Skeletal muscle satellite cell (primary cell): ENCODE data around the gene PPP1CA.

Experiments used
- H3K27me3 ChIP-seq: 2 replicates; pipeline ENCODE4 v1.7.0; 2013; ENCODE audit warnings: low read length; ENCODE audit not compliant: control insufficient read depth, insufficient read depth
- H3K36me3 ChIP-seq: 2 replicates; pipeline ENCODE4 v1.7.0; 2013; ENCODE audit warnings: mild to moderate bottlenecking, control low read depth, low read length; ENCODE audit not compliant: insufficient read depth
- H3K4me1 ChIP-seq: 2 replicates; pipeline ENCODE4 v1.7.0; 2013; ENCODE audit warnings: low read length; ENCODE audit not compliant: control insufficient read depth, insufficient read depth
- H3K4me2 ChIP-seq: 2 replicates; pipeline ENCODE4 v1.7.0; 2013; ENCODE audit warnings: mild to moderate bottlenecking, low read length
- H3K4me3 ChIP-seq: 2 replicates; pipeline ENCODE4 v1.7.0; 2013; ENCODE audit warnings: low read length
- H3K9ac ChIP-seq: 2 replicates; pipeline ENCODE4 v1.7.0; 2013; ENCODE audit warnings: mild to moderate bottlenecking, low read depth, low read length, moderate library complexity
- H3K9me3 ChIP-seq: replicated peaks from 2 replicates; pipeline ENCODE4 v1.7.0; 2013; ENCODE audit warnings: mild to moderate bottlenecking, control low read depth, low read length

Gene PPP1CA

GRCh38 chr11:67382276-67383136 is 19.2 kb downstream of the PPP1CA start:
- Histone ChIP-seq H3K27me3 (no peaks in the 10 kb centered on the region), H3K36me3 (no peaks in the 10 kb centered on the region), H3K4me1 (peaks cover 38% of the 10 kb centered on the region), H3K9ac (no peak overlapping the region), H3K9me3 (no peaks in the 10 kb centered on the region), H3K4me3 (no peak overlapping the region), H3K4me2 (no peak overlapping the region)

- H3K36me3 ChIP-seq: no peaks in the 10 kb centered on the region
- peaks cover 46% of the 10 kb centered on the region for H3K4me1 ChIP-seq
- H3K9ac ChIP-seq: no peak overlapping the region
- H3K9me3 ChIP-seq: no peaks in the 10 kb centered on the region
- H3K4me3 ChIP-seq: no peak overlapping the region
- H3K27me3 ChIP-seq: no peaks in the 10 kb centered on the region
- H3K4me2 ChIP-seq: no peak overlapping the region
Measured at GRCh38 chr11:67381244-67381972, 20.2 kb downstream of the PPP1CA start.

- Histone ChIP-seq H3K9me3 (no peaks in the 10 kb centered on the region), H3K27me3 (no peaks in the 10 kb centered on the region), H3K36me3 (no peaks in the 10 kb centered on the region), H3K9ac (peak overlapping the region; percentile 39), H3K4me1 (peaks cover 54% of the 10 kb centered on the region), H3K4me3 (no peak overlapping the region), H3K4me2 (peak overlapping the region; percentile 36)
Measured at GRCh38 chr11:67379061-67380058, 22.3 kb downstream of the PPP1CA start.

GRCh38 chr11:67378544-67378943 is 23.1 kb downstream of the PPP1CA start:
- Histone ChIP-seq H3K27me3 (no peaks in the 10 kb centered on the region), H3K4me3 (no peak overlapping the region), H3K4me2 (no peak overlapping the region), H3K4me1 (peaks cover 53% of the 10 kb centered on the region), H3K9ac (no peak overlapping the region), H3K9me3 (no peaks in the 10 kb centered on the region), H3K36me3 (no peaks in the 10 kb centered on the region)

- Histone ChIP-seq H3K4me2 (no peak overlapping the region), H3K4me3 (no peak overlapping the region), H3K4me1 (peaks cover 50% of the 10 kb centered on the region), H3K27me3 (no peaks in the 10 kb centered on the region), H3K9me3 (no peaks in the 10 kb centered on the region), H3K36me3 (no peaks in the 10 kb centered on the region), H3K9ac (no peak overlapping the region)
Measured at GRCh38 chr11:67376873-67377808, 24.5 kb downstream of the PPP1CA start.

GRCh38 chr11:67376063-67376820 is 25.4 kb downstream of the PPP1CA start:
- H3K4me3 ChIP-seq: no peak overlapping the region
- no peaks in the 10 kb centered on the region for H3K9me3 ChIP-seq
- H3K27me3 ChIP-seq: no peaks in the 10 kb centered on the region
- H3K9ac ChIP-seq: no peak overlapping the region
- no peak overlapping the region for H3K4me2 ChIP-seq
- H3K4me1 ChIP-seq: peaks cover 55% of the 10 kb centered on the region
- no peaks in the 10 kb centered on the region for H3K36me3 ChIP-seq

- Histone ChIP-seq H3K9ac (peak overlapping the region; percentile 96), H3K27me3 (no peaks in the 10 kb centered on the region), H3K4me2 (peak overlapping the region; percentile 44), H3K4me1 (peaks cover 63% of the 10 kb centered on the region), H3K36me3 (no peaks in the 10 kb centered on the region), H3K9me3 (no peaks in the 10 kb centered on the region), H3K4me3 (no peak overlapping the region)
Measured at GRCh38 chr11:67375320-67376055, 26.2 kb downstream of the PPP1CA start.

GRCh38 chr11:67374571-67375281 is 26.9 kb downstream of the PPP1CA start:
- Histone ChIP-seq H3K4me3 (peak overlapping the region; percentile 79), H3K9ac (peak overlapping the region; percentile 96)

More at GRCh38 chr11:67374571-67375281, 26.9 kb downstream of the PPP1CA start:
- Histone ChIP-seq H3K9me3 (no peaks in the 10 kb centered on the region), H3K36me3 (no peaks in the 10 kb centered on the region), H3K4me1 (peaks cover 68% of the 10 kb centered on the region), H3K27me3 (no peaks in the 10 kb centered on the region), H3K4me2 (peak overlapping the region; percentile 74)
